Ovary (tissue), 9 donors: ENCODE measurements around the gene TREM2. TPM values are rescaled to one million over a fixed set of nuclear protein-coding genes. Genes with fewer than 3 reads are reported as not detected.

Experiments
- DNase-seq, 5 donors: peaks; one replicate each; pipeline ENCODE4 v3.0.0-alpha.2; 2019 to 2020
- H3K27ac ChIP-seq, 2 donors: fragments of 200-600 bp; one replicate each; pipeline versions ENCODE4 v1.5.1 to v1.8.0; 2019 to 2022
- H3K27me3 ChIP-seq: fragments of 200-600 bp; one replicate; pipeline ENCODE4 v1.8.0; 2022
- H3K36me3 ChIP-seq: fragments of 200-600 bp; sonication (generic); one replicate; pipeline ENCODE4 v1.5.1; 2019
- H3K4me1 ChIP-seq: one replicate; pipeline ENCODE4 v1.8.1; 2013; ENCODE audit warnings: mild to moderate bottlenecking, moderate library complexity; ENCODE audit not compliant: insufficient read depth
- H3K4me3 ChIP-seq: fragments of 200-600 bp; sonication (generic); one replicate; pipeline ENCODE4 v1.5.1; 2017
- H3K9me3 ChIP-seq, 2 donors: fragments of 200-600 bp in 1 of 2; sonication (generic) in 1 of 2; one replicate each; pipeline versions ENCODE4 v1.5.1 to v1.8.1; 2013 to 2019; ENCODE audit warnings: mild to moderate bottlenecking in 1 of 2, moderate library complexity in 1 of 2
- EP300 ChIP-seq: sonication (generic); formaldehyde crosslinking; IDR thresholded peaks from one replicate; pipeline ENCODE4 v1.6.1; 2017; ENCODE audit warnings: antibody characterized with exemption
- POLR2A ChIP-seq: fragments of 450-650 bp; IDR thresholded peaks from one replicate; pipeline ENCODE4 v1.6.1; 2017; ENCODE audit warnings: antibody characterized with exemption, mild to moderate bottlenecking, moderate library complexity
- WGBS, 3 donors: extraction: QIAGEN DNeasy Blood & Tissue Kit in 1 of 3; methylation state at CpG; one replicate each; pipeline versions ENCODE4 v1.1.5 to v1.1.7; 2013 to 2017; 5-methylcytosine and 5-hydroxymethylcytosine counted together
- intact Hi-C, 4 donors: fragments of 100-400 bp; cut with DNase I; formaldehyde crosslinking; loops; one replicate each; pipeline versions ENCODE4 v1.11.0 to v1.15.1; 2022 to 2023
- polyA plus RNA-seq, 2 donors: library from polyadenylated mRNA; stranded (reverse); fragments of 200-250 nt in 1 of 2; fragments of 350-450 nt in 1 of 2; fragmentation: Illumina TruSeq in 1 of 2; extraction: RNeasy Lipid Tissue Mini Kit (QIAGEN cat#74804) in 1 of 2; gene quantifications; one replicate each; pipeline ENCODE4 v1.2.3, GENCODE V29; 2013 to 2014
- total RNA-seq, 7 donors: library from RNA; depleted of rRNA in 2 of 7; stranded (reverse); fragments of >200 nt in 2 of 7; fragmentation: NEBNext Ultra II Directional in 3 of 7; extraction: Animal tissue kit (Norgen Biotek cat#: 25700) in 3 of 7; gene quantifications; one replicate each; pipeline versions ENCODE4 v1.1.0 to v1.2.4, GENCODE V29; 2016 to 2023
- TF ChIP-seq, protein P1 (sequence below), 3 donors: fragments of 450-650 bp in 2 of 3; fragments of 200-600 bp in 1 of 3; IDR thresholded peaks; one replicate each; pipeline versions ENCODE4 v1.5.1 to v1.8.0; 2016 to 2022; ENCODE audit warnings: antibody characterized with exemption in 3 of 3, mild to moderate bottlenecking in 1 of 3
- donor health status: DM: no; HTN: no; CAD: no; lungs with moderate emphysema.
- donor health status: DM: no; HTN: no; CAD: no.
- donor health status: Bipolar disorder and iron deficiency.
- donor health status: DM: yes; HTN: yes; CAD: no.
- donor health status: DM: no; HTN: no; CAD: no.
- donor health status: DM: yes; HTN: yes; CAD: no.

The TREM2 gene
- total and polyA plus RNA-seq, 9 donors, result 2.6 to 12.4 (median 4.1) TPM

DNA sequence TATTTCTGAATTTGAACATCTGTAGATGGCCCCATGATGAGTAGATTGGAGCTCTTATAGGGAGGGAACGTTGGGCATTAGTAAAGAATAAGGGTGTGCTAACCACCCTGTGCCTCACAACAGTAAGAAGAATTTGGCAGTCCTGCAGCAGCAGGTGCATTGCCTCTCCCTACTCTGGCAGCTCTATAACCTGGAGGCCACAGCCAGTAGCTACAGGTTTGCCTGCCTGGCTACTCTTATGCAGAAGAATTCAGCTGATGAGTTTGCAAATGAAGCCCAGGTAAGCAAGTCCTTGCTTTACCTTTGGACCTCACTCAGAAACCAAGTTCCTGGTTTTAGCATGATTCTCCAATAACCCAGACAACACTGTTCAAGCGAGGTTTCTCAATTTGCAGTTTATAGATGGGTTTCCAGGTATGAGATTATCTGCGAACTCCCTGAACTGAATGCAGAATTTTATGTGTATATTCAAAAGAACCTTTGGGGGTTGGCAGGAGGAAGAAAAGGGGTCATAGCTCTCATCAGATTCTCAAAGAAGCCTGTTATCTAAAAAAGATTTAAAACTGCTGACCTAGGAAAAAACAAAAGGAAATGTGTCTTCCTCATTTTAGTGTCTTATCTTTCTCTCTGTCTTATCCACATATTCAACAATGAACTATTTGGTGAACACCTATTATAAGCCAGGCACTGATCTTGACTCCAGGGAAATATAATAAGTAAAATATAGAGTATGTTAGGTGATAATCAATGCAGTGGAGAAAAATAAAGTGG lies 27.7 kb downstream of the TREM2 start:
- 90 to 95% (median 91%) methylated on average over 3 of the region's 3 CpGs for WGBS, 3 donors
- Histone ChIP-seq H3K36me3 (no peaks in the 10 kb centered on the region), H3K4me1 (no peaks in the 10 kb centered on the region), H3K27ac (no peak overlapping the region), H3K9me3 (no peaks in the 10 kb centered on the region), H3K27me3 (no peaks in the 10 kb centered on the region), H3K4me3 (no peak overlapping the region)
- DNase-seq, result no peak
- TF ChIP-seq, protein P1, sequence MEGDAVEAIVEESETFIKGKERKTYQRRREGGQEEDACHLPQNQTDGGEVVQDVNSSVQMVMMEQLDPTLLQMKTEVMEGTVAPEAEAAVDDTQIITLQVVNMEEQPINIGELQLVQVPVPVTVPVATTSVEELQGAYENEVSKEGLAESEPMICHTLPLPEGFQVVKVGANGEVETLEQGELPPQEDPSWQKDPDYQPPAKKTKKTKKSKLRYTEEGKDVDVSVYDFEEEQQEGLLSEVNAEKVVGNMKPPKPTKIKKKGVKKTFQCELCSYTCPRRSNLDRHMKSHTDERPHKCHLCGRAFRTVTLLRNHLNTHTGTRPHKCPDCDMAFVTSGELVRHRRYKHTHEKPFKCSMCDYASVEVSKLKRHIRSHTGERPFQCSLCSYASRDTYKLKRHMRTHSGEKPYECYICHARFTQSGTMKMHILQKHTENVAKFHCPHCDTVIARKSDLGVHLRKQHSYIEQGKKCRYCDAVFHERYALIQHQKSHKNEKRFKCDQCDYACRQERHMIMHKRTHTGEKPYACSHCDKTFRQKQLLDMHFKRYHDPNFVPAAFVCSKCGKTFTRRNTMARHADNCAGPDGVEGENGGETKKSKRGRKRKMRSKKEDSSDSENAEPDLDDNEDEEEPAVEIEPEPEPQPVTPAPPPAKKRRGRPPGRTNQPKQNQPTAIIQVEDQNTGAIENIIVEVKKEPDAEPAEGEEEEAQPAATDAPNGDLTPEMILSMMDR (IDR thresholded peaks at IDR 0.05), result no peak
- TF ChIP-seq EP300, result no peak
- TF ChIP-seq POLR2A, result no peak
- intact Hi-C loops, result no loop called here

GRCh38 chr6:41132254-41132653 lies 30.7 kb downstream of the TREM2 start:
- H3K4me3 ChIP-seq, result no peak overlapping the region
- WGBS, 3 donors, result 54 to 65% (median 56%) methylated on average over 2 of the region's 2 CpGs
- no peaks in the 10 kb centered on the region for H3K36me3 ChIP-seq
- H3K4me1 ChIP-seq, result no peaks in the 10 kb centered on the region
- no peaks in the 10 kb centered on the region for H3K9me3 ChIP-seq
- TF ChIP-seq EP300 (no peak), POLR2A (no peak)
- TF ChIP-seq, protein P1 (IDR thresholded peaks at IDR 0.05), result no peak
- no peak for DNase-seq
- H3K27me3 ChIP-seq, result no peaks in the 10 kb centered on the region
- H3K27ac ChIP-seq, result no peak overlapping the region
- intact Hi-C loops, result no loop called here

- intact Hi-C loops, result no loop called here
- Histone ChIP-seq H3K4me3 (no peak overlapping the region), H3K36me3 (no peaks in the 10 kb centered on the region), H3K27ac (no peak overlapping the region), H3K9me3 (no peaks in the 10 kb centered on the region), H3K27me3 (no peaks in the 10 kb centered on the region), H3K4me1 (no peaks in the 10 kb centered on the region)
- DNase-seq, result no peak
- TF ChIP-seq POLR2A (no peak), EP300 (no peak)
- TF ChIP-seq, protein P1 (IDR thresholded peaks at IDR 0.05), result no peak
- 98 to 99% (median 99%) methylated on average over 3 of the region's 3 CpGs for WGBS, 3 donors
Observed at GRCh38 chr6:41125282-41125681, 37.6 kb downstream of the TREM2 start.

GRCh38 chr6:41122918-41123317 lies 40.0 kb downstream of the TREM2 start:
- intact Hi-C loops, result no loop called here
- no peak for DNase-seq
- TF ChIP-seq, protein P1 (IDR thresholded peaks at IDR 0.05), result no peak
- TF ChIP-seq POLR2A (no peak), EP300 (no peak)
- Histone ChIP-seq H3K27me3 (no peaks in the 10 kb centered on the region), H3K4me3 (no peak overlapping the region), H3K9me3 (no peaks in the 10 kb centered on the region), H3K4me1 (no peaks in the 10 kb centered on the region), H3K36me3 (no peaks in the 10 kb centered on the region), H3K27ac (no peak overlapping the region)
- 88 to 100% (median 97%) methylated on average over 1 of the region's 1 CpG for WGBS, 3 donors
